HPDE6-E6E7 (cell line): ENCODE measurements around the gene RIPPLY3.

Experiments used
- DNase-seq: peaks from one replicate; pipeline ENCODE4 v3.0.0; 2011; ENCODE audit warnings: missing footprints; ENCODE audit errors: extremely low spot score

The RIPPLY3 gene

GRCh38 chr21:37006486-37007291, at the start of gene RIPPLY3:
Gene RIPPLY3 (plus strand): TSS chr21:37006702. CDS start chr21:37006773, 71 bp downstream.
- DNase-seq, result no peak

GRCh38 chr21:36959020-36959835, 47.3 kb upstream of the RIPPLY3 start:
- DNase-seq, result no peak

- DNase-seq, result no peak
Measured at GRCh38 chr21:36960676-36961284, 45.7 kb upstream of the RIPPLY3 start.

GRCh38 chr21:36962098-36962780, 44.3 kb upstream of the RIPPLY3 start:
- no peak for DNase-seq

GRCh38 chr21:36964398-36964797, 42.1 kb upstream of the RIPPLY3 start:
- no peak for DNase-seq

GRCh38 chr21:36964827-36965719, 41.4 kb upstream of the RIPPLY3 start:
- no peak for DNase-seq

- no peak for DNase-seq
Measured at GRCh38 chr21:36965720-36966065, 40.8 kb upstream of the RIPPLY3 start.

- DNase-seq, result peak; percentile 56
Measured at GRCh38 chr21:36966066-36966820, 40.3 kb upstream of the RIPPLY3 start, which contains the start of gene HLCS. Gene HLCS (minus strand): TSS chr21:36966669. CDS start chr21:36966638, 31 bp downstream.

- DNase-seq, result no peak
Measured at GRCh38 chr21:36966821-36967768, 39.4 kb upstream of the RIPPLY3 start.

GRCh38 chr21:36968414-36968813, 38.1 kb upstream of the RIPPLY3 start:
- no peak for DNase-seq

GRCh38 chr21:36968976-36969375, 37.5 kb upstream of the RIPPLY3 start:
- DNase-seq, result no peak

- no peak for DNase-seq
Measured at GRCh38 chr21:36973986-36974850, 32.3 kb upstream of the RIPPLY3 start.

GRCh38 chr21:36974851-36975192, 31.7 kb upstream of the RIPPLY3 start:
- DNase-seq, result no peak

- DNase-seq, result no peak
Measured at GRCh38 chr21:36976228-36976861, 30.2 kb upstream of the RIPPLY3 start.

GRCh38 chr21:36976882-36977651, 29.4 kb upstream of the RIPPLY3 start:
- peak; percentile 50 for DNase-seq

GRCh38 chr21:36980280-36981048, 26.0 kb upstream of the RIPPLY3 start:
- DNase-seq, result peak; percentile 25
